ENCODE data around the gene PRDM9.
"Not testable (repeated sequence)": the region's sequence is repeated elsewhere in the genome, so short reads cannot be mapped to it uniquely, and the experiment has no call there.

PRDM9 gene

GRCh38 chr5:23526616-23527015 is 19.2 kb downstream of the PRDM9 start:
- not testable (repeated sequence) for DNase-seq (ENCODE audit: insufficient read length, low spot score); FAIRE-seq

- FAIRE-seq; DNase-seq (ENCODE audit: insufficient read length, low spot score): not testable (repeated sequence)
These were observed 20.0 kb downstream of the PRDM9 start for GRCh38 chr5:23527216-23527920.

GRCh38 chr5:23528677-23529076 is 21.3 kb downstream of the PRDM9 start:
- FAIRE-seq, result no peak
- no peak for DNase-seq (ENCODE audit: insufficient read length, low spot score)

GRCh38 chr5:23530571-23530970 is 23.2 kb downstream of the PRDM9 start:
- FAIRE-seq, result no peak
- DNase-seq (ENCODE audit: insufficient read length, low spot score), result no peak

GRCh38 chr5:23571059-23571458 is 63.6 kb downstream of the PRDM9 start:
- FAIRE-seq, result no peak

More at GRCh38 chr5:23571059-23571458, 63.6 kb downstream of the PRDM9 start:
- DNase-seq (ENCODE audit: insufficient read length, low spot score), result no peak
